ENCODE data around the gene AURKA. TPM values are rescaled to one million over a fixed set of nuclear protein-coding genes. Genes with fewer than 3 reads are reported as not detected.

Gene AURKA
- total RNA-seq, 3 donors from 2014 or later (not counting 1 experiment from before 2014, with no cell fraction given): 1.5 to 2.9 (median 2.0) TPM

- intact Hi-C loops (cut with micrococcal nuclease): no loop called here
- no peaks in the 10 kb centered on the region for H3K27me3 ChIP-seq (ENCODE audit: control insufficient read depth, insufficient read depth, low read length)
- Mint-ChIP-seq H3K4me1 (peaks cover 12 to 18% of the 10 kb centered on the region in 2 donors), H3K27ac (no peak overlapping the region), H3K27me3 (ENCODE audit: low read depth in 2 of 2) (no peaks in the 10 kb centered on the region), H3K9me3 (no peaks in the 10 kb centered on the region), H3K36me3 (no peaks in the 10 kb centered on the region), H3K4me3 (no peak overlapping the region)
- no peak for ATAC-seq
- no peaks in the 10 kb centered on the region for H3K9me3 ChIP-seq (ENCODE audit: control insufficient read depth, insufficient read depth, low read length)
- no peak for DNase-seq
- TF ChIP-seq CTCF (IDR thresholded peaks at IDR 0.05): no peak
- H3K36me3 ChIP-seq (ENCODE audit: control insufficient read depth, insufficient read depth, low read length): peaks cover 4% of the 10 kb centered on the region
- no peak overlapping the region for H3K4me3 ChIP-seq (ENCODE audit: low read length)
- 93% methylated on average over 7 of the region's 11 CpGs for WGBS (ENCODE audit: insufficient coverage)
- H3K27ac ChIP-seq (ENCODE audit: low read length): no peak overlapping the region
- no peaks in the 10 kb centered on the region for H3K4me1 ChIP-seq (ENCODE audit: control insufficient read depth, insufficient read depth, low read length)
These were observed 20.0 kb downstream of the AURKA start for GRCh38 chr20:56371977-56372376.

- H3K4me1 Mint-ChIP-seq: peaks cover 5 to 13% of the 10 kb centered on the region in 2 donors
- no peak overlapping the region for H3K4me3 Mint-ChIP-seq
- Histone ChIP-seq H3K36me3 (ENCODE audit: control insufficient read depth, insufficient read depth, low read length) (peaks cover 6% of the 10 kb centered on the region), H3K4me3 (ENCODE audit: low read length) (no peak overlapping the region), H3K27me3 (ENCODE audit: control insufficient read depth, insufficient read depth, low read length) (no peaks in the 10 kb centered on the region), H3K9me3 (ENCODE audit: control insufficient read depth, insufficient read depth, low read length) (no peaks in the 10 kb centered on the region), H3K4me1 (ENCODE audit: control insufficient read depth, insufficient read depth, low read length) (no peaks in the 10 kb centered on the region), H3K27ac (ENCODE audit: low read length) (no peak overlapping the region)
- DNase-seq: no peak
- whole genome bisulfite sequencing (ENCODE audit: insufficient coverage): 100% methylated on average over 2 of the region's 4 CpGs
- ATAC-seq: no peak
- H3K27me3 Mint-ChIP-seq (ENCODE audit: low read depth in 2 of 2): no peaks in the 10 kb centered on the region
- H3K27ac Mint-ChIP-seq: no peak overlapping the region
- no peaks in the 10 kb centered on the region for H3K36me3 Mint-ChIP-seq
- no peaks in the 10 kb centered on the region for H3K9me3 Mint-ChIP-seq
- no peak for TF ChIP-seq CTCF (IDR thresholded peaks at IDR 0.05)
- intact Hi-C loops (cut with micrococcal nuclease): no loop called here
These were observed 22.8 kb downstream of the AURKA start for GRCh38 chr20:56369179-56369578.

GRCh38 chr20:56368351-56369134 lies 23.5 kb downstream of the AURKA start:
- no peak for ATAC-seq
- no peak for TF ChIP-seq CTCF (IDR thresholded peaks at IDR 0.05)
- Mint-ChIP-seq H3K27me3 (ENCODE audit: low read depth in 2 of 2) (no peaks in the 10 kb centered on the region), H3K36me3 (no peaks in the 10 kb centered on the region), H3K4me3 (no peak overlapping the region), H3K27ac (no peak overlapping the region), H3K9me3 (no peaks in the 10 kb centered on the region), H3K4me1 (peaks cover 5 to 8% of the 10 kb centered on the region in 2 donors)
- Histone ChIP-seq H3K27me3 (ENCODE audit: control insufficient read depth, insufficient read depth, low read length) (no peaks in the 10 kb centered on the region), H3K4me1 (ENCODE audit: control insufficient read depth, insufficient read depth, low read length) (no peaks in the 10 kb centered on the region), H3K27ac (ENCODE audit: low read length) (no peak overlapping the region), H3K36me3 (ENCODE audit: control insufficient read depth, insufficient read depth, low read length) (peaks cover 6% of the 10 kb centered on the region), H3K9me3 (ENCODE audit: control insufficient read depth, insufficient read depth, low read length) (no peaks in the 10 kb centered on the region), H3K4me3 (ENCODE audit: low read length) (no peak overlapping the region)
- intact Hi-C loops (cut with micrococcal nuclease): no loop called here
- WGBS (ENCODE audit: insufficient coverage): 96% methylated on average over 6 of the region's 6 CpGs
- DNase-seq: no peak

GRCh38 chr20:56363491-56363890 lies 28.5 kb downstream of the AURKA start:
- H3K4me1 Mint-ChIP-seq: peaks cover 7 to 18% of the 10 kb centered on the region in 2 donors
- H3K9me3 Mint-ChIP-seq: no peaks in the 10 kb centered on the region
- Histone ChIP-seq H3K27me3 (ENCODE audit: control insufficient read depth, insufficient read depth, low read length) (no peaks in the 10 kb centered on the region), H3K4me3 (ENCODE audit: low read length) (no peak overlapping the region), H3K27ac (ENCODE audit: low read length) (no peak overlapping the region), H3K4me1 (ENCODE audit: control insufficient read depth, insufficient read depth, low read length) (peaks cover 14% of the 10 kb centered on the region), H3K36me3 (ENCODE audit: control insufficient read depth, insufficient read depth, low read length) (peaks cover 2% of the 10 kb centered on the region), H3K9me3 (ENCODE audit: control insufficient read depth, insufficient read depth, low read length) (no peaks in the 10 kb centered on the region)
- H3K27ac Mint-ChIP-seq: no peak overlapping the region
- H3K36me3 Mint-ChIP-seq: no peaks in the 10 kb centered on the region
- intact Hi-C loops (cut with micrococcal nuclease): no loop called here
- H3K4me3 Mint-ChIP-seq: no peak overlapping the region
- DNase-seq (no peak), ATAC-seq (no peak)
- no peak for TF ChIP-seq CTCF (IDR thresholded peaks at IDR 0.05)
- H3K27me3 Mint-ChIP-seq (ENCODE audit: low read depth in 2 of 2): no peaks in the 10 kb centered on the region
- 95% methylated on average over 6 of the region's 6 CpGs for WGBS (ENCODE audit: insufficient coverage)

Data from natural killer cell (primary cell).